Left ventricle myocardium inferior (tissue), 1 donor: ENCODE results near the gene EFCAB13. TPM values are rescaled to one million over a fixed set of nuclear protein-coding genes. Genes with fewer than 3 reads are reported as not detected.

ENCODE experiments used
- DNase-seq: peaks from one replicate; pipeline ENCODE4 v3.0.0-alpha.2; 2020
- H3K27ac ChIP-seq: fragments of 200-600 bp; replicated peaks from 2 replicates; pipeline ENCODE4 v1.8.0; 2021
- H3K27me3 ChIP-seq: fragments of 200-600 bp; 2 replicates; pipeline ENCODE4 v1.8.0; 2021; ENCODE audit warnings: low read depth
- H3K36me3 ChIP-seq: fragments of 200-600 bp; 2 replicates; pipeline ENCODE4 v1.8.0; 2021
- H3K4me1 ChIP-seq: fragments of 200-600 bp; 2 replicates; pipeline ENCODE4 v1.8.0; 2021
- H3K4me3 ChIP-seq: fragments of 200-600 bp; 2 replicates; pipeline ENCODE4 v1.8.0; 2021; ENCODE audit warnings: mild to moderate bottlenecking, moderate library complexity
- H3K9me3 ChIP-seq: fragments of 200-600 bp; replicated peaks from 2 replicates; pipeline ENCODE4 v1.8.0; 2021
- CTCF ChIP-seq: fragments of 200-600 bp; IDR thresholded peaks from 2 replicates; pipeline ENCODE4 v1.8.0; 2021; ENCODE audit warnings: antibody characterized with exemption, mild to moderate bottlenecking, borderline replicate concordance
- intact Hi-C: fragments of 100-400 bp; cut with micrococcal nuclease; formaldehyde crosslinking; loops from one replicate; pipeline ENCODE4 v1.11.0; 2022
- total RNA-seq: library from RNA; stranded (reverse); fragmentation: NEBNext Ultra II Directional; extraction: Animal tissue kit (Norgen Biotek cat#: 25700); gene quantifications from one replicate; pipeline ENCODE4 v1.2.1, GENCODE V29; 2021
- donor health status: DM: no; HTN: yes; CAD: no; lungs with severe emphysema.

Gene EFCAB13
- total RNA-seq, 1 donor from 2014 or later: 2.6 TPM

- H3K4me1 ChIP-seq: no peaks in the 10 kb centered on the region
- H3K36me3 ChIP-seq: peaks cover 16% of the 10 kb centered on the region
- H3K4me3 ChIP-seq: no peak overlapping the region
- no peaks in the 10 kb centered on the region for H3K9me3 ChIP-seq
- H3K27ac ChIP-seq: no peak overlapping the region
- H3K27me3 ChIP-seq: no peaks in the 10 kb centered on the region
- DNase-seq: no peak
- intact Hi-C loops: no loop called here
- TF ChIP-seq CTCF: no peak
Observed at GRCh38 chr17:47332287-47332686, 8.5 kb downstream of the EFCAB13 start.

GRCh38 chr17:47335101-47335936, 11.6 kb downstream of the EFCAB13 start:
- intact Hi-C loops: no loop called here
- Histone ChIP-seq H3K36me3 (peaks cover 15% of the 10 kb centered on the region), H3K4me3 (no peak overlapping the region), H3K9me3 (no peaks in the 10 kb centered on the region), H3K27me3 (no peaks in the 10 kb centered on the region), H3K27ac (no peak overlapping the region), H3K4me1 (no peaks in the 10 kb centered on the region)
- DNase-seq: no peak
- no peak for TF ChIP-seq CTCF

- Histone ChIP-seq H3K27ac (no peak overlapping the region), H3K4me1 (no peaks in the 10 kb centered on the region), H3K36me3 (peaks cover 13% of the 10 kb centered on the region), H3K9me3 (no peaks in the 10 kb centered on the region), H3K27me3 (no peaks in the 10 kb centered on the region), H3K4me3 (no peak overlapping the region)
- intact Hi-C loops: no loop called here
- no peak for DNase-seq
- TF ChIP-seq CTCF: no peak
Observed at GRCh38 chr17:47338026-47338425, 14.3 kb downstream of the EFCAB13 start.

- DNase-seq: no peak
- H3K36me3 ChIP-seq: peaks cover 13% of the 10 kb centered on the region
- H3K27me3 ChIP-seq: no peaks in the 10 kb centered on the region
- intact Hi-C loops: no loop called here
- no peak overlapping the region for H3K4me3 ChIP-seq
- no peaks in the 10 kb centered on the region for H3K9me3 ChIP-seq
- TF ChIP-seq CTCF: no peak
- H3K4me1 ChIP-seq: no peaks in the 10 kb centered on the region
- H3K27ac ChIP-seq: no peak overlapping the region
Observed at GRCh38 chr17:47352848-47353247, 29.1 kb downstream of the EFCAB13 start.

- Histone ChIP-seq H3K4me1 (no peaks in the 10 kb centered on the region), H3K27me3 (no peaks in the 10 kb centered on the region), H3K9me3 (no peaks in the 10 kb centered on the region), H3K27ac (no peak overlapping the region), H3K36me3 (peaks cover 13% of the 10 kb centered on the region), H3K4me3 (no peak overlapping the region)
- intact Hi-C loops: no loop called here
- TF ChIP-seq CTCF: no peak
- DNase-seq: no peak
Observed at GRCh38 chr17:47358652-47359051, 34.9 kb downstream of the EFCAB13 start.
